ENCODE results near the gene CSF3R. TPM values are rescaled to one million over a fixed set of nuclear protein-coding genes. Genes with fewer than 3 reads are reported as not detected.

Gene CSF3R
- total and polyA plus RNA-seq, 9 of the 15 experiments (the other 6 are each of a cell fraction or from before 2014, with no cell fraction given), result 0.21 to 0.86 (median 0.40) TPM; not detected in 1

DNA sequence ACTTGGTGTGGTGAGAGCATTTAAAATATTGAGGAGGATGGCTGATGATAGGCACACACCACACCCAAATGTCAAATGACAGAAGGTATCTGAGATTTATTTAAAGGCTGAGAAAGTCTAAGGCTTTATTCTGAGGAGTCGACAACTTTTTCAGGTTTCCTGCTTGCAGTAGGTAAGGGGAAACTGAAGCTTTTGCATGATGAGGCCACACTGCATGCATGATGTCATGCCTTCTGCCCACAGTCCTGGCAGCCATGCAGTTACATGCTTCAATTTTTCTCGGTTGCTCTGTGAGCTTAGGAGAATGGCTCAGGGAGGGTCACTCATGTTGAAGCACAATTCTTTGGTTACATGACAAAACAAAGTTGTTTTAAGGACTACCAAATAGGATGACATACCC, 39.4 kb downstream of the CSF3R start:
- ChIA-PET POLR2A (interaction anchor here (0.7 to 2.2 kb wide), 4 partner anchors 9 to 133 kb away, joined by 3 to 7 read pairs (median 3); no protein-coding TSS in a partner anchor), CTCF (ENCODE audit: low intra/inter-chr PET ratio) (no interaction called here)
- intact Hi-C loops (cut with micrococcal nuclease) (loop anchor here (10.0 kb wide), 1 partner anchor 102 kb away; no protein-coding TSS in a partner anchor), in situ Hi-C loops (cut with MboI) (no loop called here)
- WGBS (ENCODE audit: insufficient coverage, low coverage, missing lambda C conversion rate), result 15% methylated on average over 2 of the region's 2 CpGs
- Histone ChIP-seq H3K4me1 (replicated peaks in 1 of 2; ENCODE audit: control insufficient read depth in 2 of 2, insufficient read depth in 2 of 2, low read length in 2 of 2) (peaks cover under 1 to 11% of the 10 kb centered on the region in 2 experiments; a peak in 3 of 5 replicates), H3K27ac (ENCODE audit: extremely low read depth, low read depth, low read length) (no peak overlapping the region), H3K36me3 (ENCODE audit: control insufficient read depth, insufficient read depth, low read length) (no peaks in the 10 kb centered on the region), H4K20me1 (replicated peaks; ENCODE audit: control insufficient read depth, insufficient read depth, low read length) (no peaks in the 10 kb centered on the region), H3K79me2 (ENCODE audit: control insufficient read depth, insufficient read depth, low read length) (no peaks in the 10 kb centered on the region), H3K27me3 (ENCODE audit: control insufficient read depth in 2 of 2, insufficient read depth in 2 of 2, low read length in 2 of 2) (peaks cover 0 to 4% of the 10 kb centered on the region in 2 experiments; a peak in 1 of 5 replicates), H3K9me1 (ENCODE audit: control insufficient read depth, insufficient read depth, low read length) (no peaks in the 10 kb centered on the region), H2AFZ (ENCODE audit: low read depth, low read length) (peak overlapping the region; percentile 39; the same call in 1 of the 2 replicates), H3K9me3 (replicated peaks; ENCODE audit: control insufficient read depth, insufficient read depth, low read depth, low read length) (no peaks in the 10 kb centered on the region), H3K4me2 (ENCODE audit: insufficient read depth, low read length) (no peak overlapping the region), H3K9ac (ENCODE audit: insufficient read depth in 1 of 2, low read depth in 2 of 2, low read length in 2 of 2) (no peak overlapping the region), H3K4me3 (no peak overlapping the region)
- BruUV-seq (replicated peaks), result no TSS peak
- no peak for FAIRE-seq
- ATAC-seq, result no peak
- DNase-seq (ENCODE audit: extremely low read depth in 1 of 4, low spot score in 3 of 4), result no peak
- TF ChIP-seq, protein P1, sequence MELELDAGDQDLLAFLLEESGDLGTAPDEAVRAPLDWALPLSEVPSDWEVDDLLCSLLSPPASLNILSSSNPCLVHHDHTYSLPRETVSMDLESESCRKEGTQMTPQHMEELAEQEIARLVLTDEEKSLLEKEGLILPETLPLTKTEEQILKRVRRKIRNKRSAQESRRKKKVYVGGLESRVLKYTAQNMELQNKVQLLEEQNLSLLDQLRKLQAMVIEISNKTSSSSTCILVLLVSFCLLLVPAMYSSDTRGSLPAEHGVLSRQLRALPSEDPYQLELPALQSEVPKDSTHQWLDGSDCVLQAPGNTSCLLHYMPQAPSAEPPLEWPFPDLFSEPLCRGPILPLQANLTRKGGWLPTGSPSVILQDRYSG (tag; conservative IDR thresholded peaks at IDR 0.05; ENCODE audit: low read depth), result no peak
- TF ChIP-seq, protein P2, sequence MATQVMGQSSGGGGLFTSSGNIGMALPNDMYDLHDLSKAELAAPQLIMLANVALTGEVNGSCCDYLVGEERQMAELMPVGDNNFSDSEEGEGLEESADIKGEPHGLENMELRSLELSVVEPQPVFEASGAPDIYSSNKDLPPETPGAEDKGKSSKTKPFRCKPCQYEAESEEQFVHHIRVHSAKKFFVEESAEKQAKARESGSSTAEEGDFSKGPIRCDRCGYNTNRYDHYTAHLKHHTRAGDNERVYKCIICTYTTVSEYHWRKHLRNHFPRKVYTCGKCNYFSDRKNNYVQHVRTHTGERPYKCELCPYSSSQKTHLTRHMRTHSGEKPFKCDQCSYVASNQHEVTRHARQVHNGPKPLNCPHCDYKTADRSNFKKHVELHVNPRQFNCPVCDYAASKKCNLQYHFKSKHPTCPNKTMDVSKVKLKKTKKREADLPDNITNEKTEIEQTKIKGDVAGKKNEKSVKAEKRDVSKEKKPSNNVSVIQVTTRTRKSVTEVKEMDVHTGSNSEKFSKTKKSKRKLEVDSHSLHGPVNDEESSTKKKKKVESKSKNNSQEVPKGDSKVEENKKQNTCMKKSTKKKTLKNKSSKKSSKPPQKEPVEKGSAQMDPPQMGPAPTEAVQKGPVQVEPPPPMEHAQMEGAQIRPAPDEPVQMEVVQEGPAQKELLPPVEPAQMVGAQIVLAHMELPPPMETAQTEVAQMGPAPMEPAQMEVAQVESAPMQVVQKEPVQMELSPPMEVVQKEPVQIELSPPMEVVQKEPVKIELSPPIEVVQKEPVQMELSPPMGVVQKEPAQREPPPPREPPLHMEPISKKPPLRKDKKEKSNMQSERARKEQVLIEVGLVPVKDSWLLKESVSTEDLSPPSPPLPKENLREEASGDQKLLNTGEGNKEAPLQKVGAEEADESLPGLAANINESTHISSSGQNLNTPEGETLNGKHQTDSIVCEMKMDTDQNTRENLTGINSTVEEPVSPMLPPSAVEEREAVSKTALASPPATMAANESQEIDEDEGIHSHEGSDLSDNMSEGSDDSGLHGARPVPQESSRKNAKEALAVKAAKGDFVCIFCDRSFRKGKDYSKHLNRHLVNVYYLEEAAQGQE (IDR thresholded peaks at IDR 0.05; ENCODE audit: borderline replicate concordance), result no peak
- TF ChIP-seq, protein P2 (CRISPR knock-in tag; IDR thresholded peaks at IDR 0.05; ENCODE audit: low read depth), result no peak
- TF ChIP-seq, protein P3, sequence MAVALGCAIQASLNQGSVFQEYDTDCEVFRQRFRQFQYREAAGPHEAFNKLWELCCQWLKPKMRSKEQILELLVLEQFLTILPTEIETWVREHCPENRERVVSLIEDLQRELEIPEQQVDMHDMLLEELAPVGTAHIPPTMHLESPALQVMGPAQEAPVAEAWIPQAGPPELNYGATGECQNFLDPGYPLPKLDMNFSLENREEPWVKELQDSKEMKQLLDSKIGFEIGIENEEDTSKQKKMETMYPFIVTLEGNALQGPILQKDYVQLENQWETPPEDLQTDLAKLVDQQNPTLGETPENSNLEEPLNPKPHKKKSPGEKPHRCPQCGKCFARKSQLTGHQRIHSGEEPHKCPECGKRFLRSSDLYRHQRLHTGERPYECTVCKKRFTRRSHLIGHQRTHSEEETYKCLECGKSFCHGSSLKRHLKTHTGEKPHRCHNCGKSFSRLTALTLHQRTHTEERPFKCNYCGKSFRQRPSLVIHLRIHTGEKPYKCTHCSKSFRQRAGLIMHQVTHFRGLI (CRISPR knock-in tag; IDR thresholded peaks at IDR 0.05), result no peak
- TF ChIP-seq, protein P4, sequence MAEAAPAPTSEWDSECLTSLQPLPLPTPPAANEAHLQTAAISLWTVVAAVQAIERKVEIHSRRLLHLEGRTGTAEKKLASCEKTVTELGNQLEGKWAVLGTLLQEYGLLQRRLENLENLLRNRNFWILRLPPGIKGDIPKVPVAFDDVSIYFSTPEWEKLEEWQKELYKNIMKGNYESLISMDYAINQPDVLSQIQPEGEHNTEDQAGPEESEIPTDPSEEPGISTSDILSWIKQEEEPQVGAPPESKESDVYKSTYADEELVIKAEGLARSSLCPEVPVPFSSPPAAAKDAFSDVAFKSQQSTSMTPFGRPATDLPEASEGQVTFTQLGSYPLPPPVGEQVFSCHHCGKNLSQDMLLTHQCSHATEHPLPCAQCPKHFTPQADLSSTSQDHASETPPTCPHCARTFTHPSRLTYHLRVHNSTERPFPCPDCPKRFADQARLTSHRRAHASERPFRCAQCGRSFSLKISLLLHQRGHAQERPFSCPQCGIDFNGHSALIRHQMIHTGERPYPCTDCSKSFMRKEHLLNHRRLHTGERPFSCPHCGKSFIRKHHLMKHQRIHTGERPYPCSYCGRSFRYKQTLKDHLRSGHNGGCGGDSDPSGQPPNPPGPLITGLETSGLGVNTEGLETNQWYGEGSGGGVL (CRISPR knock-in tag; IDR thresholded peaks at IDR 0.05), result no peak
- no peak for TF ChIP-seq PHF21A (IDR thresholded peaks at IDR 0.05; ENCODE audit: borderline replicate concordance, low read depth)
- no peak for TF ChIP-seq ILK (tag; IDR thresholded peaks at IDR 0.05; ENCODE audit: borderline replicate concordance, low read depth)

Measured in K562 (cell line).